Measurements from ENCODE around the gene DAAM2.

DAAM2 gene

GRCh38 chr6:39938773-39939654, 146.8 kb downstream of the DAAM2 start:
- no peak for TF ChIP-seq SUZ12 (IDR thresholded peaks at IDR 0.05; ENCODE audit: extremely low read depth, insufficient read depth, insufficient read length)
- TF ChIP-seq ZNF274 (IDR thresholded peaks at IDR 0.05; ENCODE audit: low read depth, low read length), result no peak
- H3K4me1 ChIP-seq (ENCODE audit: insufficient read depth, insufficient read length), result peaks cover 3% of the 10 kb centered on the region
- H3K9ac ChIP-seq (ENCODE audit: insufficient read length, low read depth), result no peak overlapping the region
- H3K9me3 ChIP-seq (ENCODE audit: insufficient read depth, low read length), result no peaks in the 10 kb centered on the region
- peaks cover 10% of the 10 kb centered on the region for H3K27me3 ChIP-seq (ENCODE audit: insufficient read depth, insufficient read length)
- no peak for DNase-seq (ENCODE audit: low read depth, low spot score)
- no peaks in the 10 kb centered on the region for H3K36me3 ChIP-seq (ENCODE audit: insufficient read depth, insufficient read length, low read length)
- H3K4me3 ChIP-seq (ENCODE audit: insufficient read length, low read depth), result no peak overlapping the region

DNA sequence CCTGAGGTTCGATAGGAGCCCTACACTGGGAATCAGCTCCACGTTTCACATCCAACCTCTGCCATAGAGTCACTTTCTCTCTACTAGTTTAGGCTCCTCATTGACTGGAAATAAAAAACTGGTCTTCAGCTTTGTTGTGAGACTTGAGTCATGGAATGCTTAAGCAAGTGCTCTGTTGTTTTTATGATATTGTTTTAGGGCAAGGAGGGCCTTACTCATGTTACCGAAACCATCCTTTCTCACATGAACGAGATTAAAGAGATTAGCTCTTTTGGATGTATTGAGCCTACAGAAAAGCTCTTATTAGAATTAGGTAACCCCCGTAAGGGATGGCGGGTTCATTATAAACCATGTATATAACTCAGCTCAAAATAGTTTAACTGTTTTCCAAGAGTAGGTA, 149.0 kb downstream of the DAAM2 start:
- Histone ChIP-seq H3K4me3 (ENCODE audit: insufficient read length, low read depth) (no peak overlapping the region), H3K9ac (ENCODE audit: insufficient read length, low read depth) (no peak overlapping the region), H3K36me3 (ENCODE audit: insufficient read depth, insufficient read length, low read length) (no peaks in the 10 kb centered on the region), H3K9me3 (ENCODE audit: insufficient read depth, low read length) (no peaks in the 10 kb centered on the region), H3K4me1 (ENCODE audit: insufficient read depth, insufficient read length) (peaks cover 3% of the 10 kb centered on the region), H3K27me3 (ENCODE audit: insufficient read depth, insufficient read length) (no peaks in the 10 kb centered on the region)
- DNase-seq (ENCODE audit: low read depth, low spot score), result no peak
- TF ChIP-seq YY1 (IDR thresholded peaks at IDR 0.05; ENCODE audit: insufficient read depth, insufficient read length) (no peak), ZNF274 (IDR thresholded peaks at IDR 0.05; ENCODE audit: low read depth, low read length) (no peak), SUZ12 (IDR thresholded peaks at IDR 0.05; ENCODE audit: extremely low read depth, insufficient read depth, insufficient read length) (no peak)

- Histone ChIP-seq H3K9ac (ENCODE audit: insufficient read length, low read depth) (no peak overlapping the region), H3K36me3 (ENCODE audit: insufficient read depth, insufficient read length, low read length) (no peaks in the 10 kb centered on the region), H3K9me3 (ENCODE audit: insufficient read depth, low read length) (no peaks in the 10 kb centered on the region), H3K4me1 (ENCODE audit: insufficient read depth, insufficient read length) (peaks cover 3% of the 10 kb centered on the region), H3K27me3 (ENCODE audit: insufficient read depth, insufficient read length) (no peaks in the 10 kb centered on the region), H3K4me3 (ENCODE audit: insufficient read length, low read depth) (no peak overlapping the region)
- DNase-seq (ENCODE audit: low read depth, low spot score), result no peak
- TF ChIP-seq ZNF274 (IDR thresholded peaks at IDR 0.05; ENCODE audit: low read depth, low read length) (no peak), SUZ12 (IDR thresholded peaks at IDR 0.05; ENCODE audit: extremely low read depth, insufficient read depth, insufficient read length) (no peak), YY1 (IDR thresholded peaks at IDR 0.05; ENCODE audit: insufficient read depth, insufficient read length) (no peak)
Observed at GRCh38 chr6:39941820-39942219, 149.6 kb downstream of the DAAM2 start.

GRCh38 chr6:39942903-39943580, 150.9 kb downstream of the DAAM2 start:
- TF ChIP-seq ZNF274 (IDR thresholded peaks at IDR 0.05; ENCODE audit: low read depth, low read length) (no peak), YY1 (IDR thresholded peaks at IDR 0.05; ENCODE audit: insufficient read depth, insufficient read length) (no peak), SUZ12 (IDR thresholded peaks at IDR 0.05; ENCODE audit: extremely low read depth, insufficient read depth, insufficient read length) (no peak)
- no peak for DNase-seq (ENCODE audit: low read depth, low spot score)
- H3K27me3 ChIP-seq (ENCODE audit: insufficient read depth, insufficient read length), result no peaks in the 10 kb centered on the region
- H3K9ac ChIP-seq (ENCODE audit: insufficient read length, low read depth), result no peak overlapping the region
- no peaks in the 10 kb centered on the region for H3K36me3 ChIP-seq (ENCODE audit: insufficient read depth, insufficient read length, low read length)
- H3K9me3 ChIP-seq (ENCODE audit: insufficient read depth, low read length), result no peaks in the 10 kb centered on the region
- no peak overlapping the region for H3K4me3 ChIP-seq (ENCODE audit: insufficient read length, low read depth)
- H3K4me1 ChIP-seq (ENCODE audit: insufficient read depth, insufficient read length), result peaks cover 3% of the 10 kb centered on the region

GRCh38 chr6:39945626-39946025, 153.4 kb downstream of the DAAM2 start:
- Histone ChIP-seq H3K27me3 (ENCODE audit: insufficient read depth, insufficient read length) (no peaks in the 10 kb centered on the region), H3K4me3 (ENCODE audit: insufficient read length, low read depth) (no peak overlapping the region), H3K9me3 (ENCODE audit: insufficient read depth, low read length) (no peaks in the 10 kb centered on the region), H3K4me1 (ENCODE audit: insufficient read depth, insufficient read length) (no peaks in the 10 kb centered on the region), H3K9ac (ENCODE audit: insufficient read length, low read depth) (no peak overlapping the region), H3K36me3 (ENCODE audit: insufficient read depth, insufficient read length, low read length) (no peaks in the 10 kb centered on the region)
- TF ChIP-seq ZNF274 (IDR thresholded peaks at IDR 0.05; ENCODE audit: low read depth, low read length) (no peak), YY1 (IDR thresholded peaks at IDR 0.05; ENCODE audit: insufficient read depth, insufficient read length) (no peak), SUZ12 (IDR thresholded peaks at IDR 0.05; ENCODE audit: extremely low read depth, insufficient read depth, insufficient read length) (no peak)
- no peak for DNase-seq (ENCODE audit: low read depth, low spot score)

GRCh38 chr6:39947611-39948068, 155.5 kb downstream of the DAAM2 start:
- no peaks in the 10 kb centered on the region for H3K9me3 ChIP-seq (ENCODE audit: insufficient read depth, low read length)
- no peak overlapping the region for H3K4me3 ChIP-seq (ENCODE audit: insufficient read length, low read depth)
- no peak overlapping the region for H3K9ac ChIP-seq (ENCODE audit: insufficient read length, low read depth)
- peak; percentile 36 for DNase-seq (ENCODE audit: low read depth, low spot score)
- no peaks in the 10 kb centered on the region for H3K27me3 ChIP-seq (ENCODE audit: insufficient read depth, insufficient read length)
- H3K36me3 ChIP-seq (ENCODE audit: insufficient read depth, insufficient read length, low read length), result no peaks in the 10 kb centered on the region
- no peaks in the 10 kb centered on the region for H3K4me1 ChIP-seq (ENCODE audit: insufficient read depth, insufficient read length)
- TF ChIP-seq ZNF274 (IDR thresholded peaks at IDR 0.05; ENCODE audit: low read depth, low read length), result no peak

GRCh38 chr6:39948199-39948791, 156.1 kb downstream of the DAAM2 start:
- Histone ChIP-seq H3K36me3 (ENCODE audit: insufficient read depth, insufficient read length, low read length) (no peaks in the 10 kb centered on the region), H3K4me1 (ENCODE audit: insufficient read depth, insufficient read length) (no peaks in the 10 kb centered on the region), H3K9ac (ENCODE audit: insufficient read length, low read depth) (no peak overlapping the region), H3K9me3 (ENCODE audit: insufficient read depth, low read length) (no peaks in the 10 kb centered on the region), H3K27me3 (ENCODE audit: insufficient read depth, insufficient read length) (no peaks in the 10 kb centered on the region), H3K4me3 (ENCODE audit: insufficient read length, low read depth) (no peak overlapping the region)
- no peak for DNase-seq (ENCODE audit: low read depth, low spot score)
- TF ChIP-seq SUZ12 (IDR thresholded peaks at IDR 0.05; ENCODE audit: extremely low read depth, insufficient read depth, insufficient read length), result no peak
- no peak for TF ChIP-seq YY1 (IDR thresholded peaks at IDR 0.05; ENCODE audit: insufficient read depth, insufficient read length)
- no peak for TF ChIP-seq ZNF274 (IDR thresholded peaks at IDR 0.05; ENCODE audit: low read depth, low read length)

Data from NT2/D1 (cell line).